Tibial nerve (tissue), 4 donors: Measurements from ENCODE around the gene KRT1.

Experiments
- EP300 ChIP-seq, 2 donors: sonication (generic); formaldehyde crosslinking; IDR thresholded peaks; one replicate each; pipeline ENCODE4 v1.6.1; 2017; ENCODE audit warnings: antibody characterized with exemption in 2 of 2, mild to moderate bottlenecking in 1 of 2
- POLR2A ChIP-seq, 2 donors: fragments of 450-650 bp; IDR thresholded peaks; one replicate each; pipeline ENCODE4 v1.6.1; 2017; ENCODE audit warnings: antibody characterized with exemption in 2 of 2, mild to moderate bottlenecking in 2 of 2, moderate library complexity in 2 of 2
- TF ChIP-seq, protein P1 (sequence below), 5 experiments: fragments of 200-600 bp in 3 of 5; fragments of 450-650 bp in 2 of 5; sonication (generic) in 3 of 5; IDR thresholded peaks; one replicate each; pipeline ENCODE4 v1.5.1; 2016 to 2019; ENCODE audit warnings: antibody characterized with exemption in 5 of 5, mild to moderate bottlenecking in 3 of 5, moderate library complexity in 2 of 5

DNA sequence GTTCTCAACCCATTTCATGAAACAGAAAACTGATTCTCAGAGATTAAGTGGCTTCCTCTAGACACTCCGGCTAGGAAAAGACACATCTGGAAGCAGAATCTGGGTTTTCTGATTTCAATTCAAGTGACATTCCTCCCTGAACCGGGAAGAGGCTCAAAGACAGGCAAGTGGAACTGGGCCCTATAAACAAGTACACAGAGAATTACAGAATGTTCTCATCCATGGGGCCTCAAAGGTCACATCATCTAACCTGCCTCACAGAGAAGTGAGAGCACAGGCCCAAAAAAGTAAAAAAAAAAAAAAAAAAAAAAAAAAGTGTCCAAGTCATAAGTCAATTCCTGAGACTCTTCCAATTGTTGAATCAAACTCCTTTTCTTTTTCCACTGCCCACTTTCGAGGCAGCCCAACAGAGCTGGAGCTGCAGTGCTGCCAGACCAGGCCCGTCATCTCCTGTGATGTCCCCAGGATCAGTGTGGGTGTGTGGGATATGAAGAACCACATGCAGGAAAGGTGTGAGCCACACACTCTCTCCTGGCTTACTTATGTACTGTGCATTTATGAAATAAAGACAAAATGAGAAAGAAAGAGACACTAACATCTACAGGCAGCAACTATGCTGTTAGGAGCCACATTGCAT is 2.8 kb upstream of the KRT1 start:
- TF ChIP-seq, protein P1, sequence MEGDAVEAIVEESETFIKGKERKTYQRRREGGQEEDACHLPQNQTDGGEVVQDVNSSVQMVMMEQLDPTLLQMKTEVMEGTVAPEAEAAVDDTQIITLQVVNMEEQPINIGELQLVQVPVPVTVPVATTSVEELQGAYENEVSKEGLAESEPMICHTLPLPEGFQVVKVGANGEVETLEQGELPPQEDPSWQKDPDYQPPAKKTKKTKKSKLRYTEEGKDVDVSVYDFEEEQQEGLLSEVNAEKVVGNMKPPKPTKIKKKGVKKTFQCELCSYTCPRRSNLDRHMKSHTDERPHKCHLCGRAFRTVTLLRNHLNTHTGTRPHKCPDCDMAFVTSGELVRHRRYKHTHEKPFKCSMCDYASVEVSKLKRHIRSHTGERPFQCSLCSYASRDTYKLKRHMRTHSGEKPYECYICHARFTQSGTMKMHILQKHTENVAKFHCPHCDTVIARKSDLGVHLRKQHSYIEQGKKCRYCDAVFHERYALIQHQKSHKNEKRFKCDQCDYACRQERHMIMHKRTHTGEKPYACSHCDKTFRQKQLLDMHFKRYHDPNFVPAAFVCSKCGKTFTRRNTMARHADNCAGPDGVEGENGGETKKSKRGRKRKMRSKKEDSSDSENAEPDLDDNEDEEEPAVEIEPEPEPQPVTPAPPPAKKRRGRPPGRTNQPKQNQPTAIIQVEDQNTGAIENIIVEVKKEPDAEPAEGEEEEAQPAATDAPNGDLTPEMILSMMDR (IDR thresholded peaks at IDR 0.05): no peak
- TF ChIP-seq EP300 (IDR thresholded peaks at IDR 0.05) (no peak), POLR2A (IDR thresholded peaks at IDR 0.05) (no peak)
